Fibroblast of pulmonary artery (primary cell): ENCODE data around the gene SLC25A21.

Experiments used
- DNase-seq: peaks from one replicate; pipeline ENCODE4 v3.0.0-alpha.2; 2010; ENCODE audit warnings: low read depth
- H3K4me3 ChIP-seq: replicated peaks from 2 replicates; pipeline ENCODE4 v1.5.1; 2011; ENCODE audit warnings: low read depth, mild to moderate bottlenecking, control low read depth, low read length, moderate library complexity
- TF ChIP-seq, protein P1 (sequence below): IDR thresholded peaks from 2 replicates; pipeline ENCODE4 v1.5.1; 2011; ENCODE audit warnings: mild to moderate bottlenecking, control low read depth, low read length, inconsistent platforms; ENCODE audit errors: missing control alignments

Gene SLC25A21

GRCh38 chr14:36655963-36656686 is 516.3 kb downstream of the SLC25A21 start:
- no peak overlapping the region for H3K4me3 ChIP-seq
- no peak for DNase-seq

GRCh38 chr14:36655571-36655962 is 516.8 kb downstream of the SLC25A21 start:
- DNase-seq = no peak
- TF ChIP-seq, protein P1, sequence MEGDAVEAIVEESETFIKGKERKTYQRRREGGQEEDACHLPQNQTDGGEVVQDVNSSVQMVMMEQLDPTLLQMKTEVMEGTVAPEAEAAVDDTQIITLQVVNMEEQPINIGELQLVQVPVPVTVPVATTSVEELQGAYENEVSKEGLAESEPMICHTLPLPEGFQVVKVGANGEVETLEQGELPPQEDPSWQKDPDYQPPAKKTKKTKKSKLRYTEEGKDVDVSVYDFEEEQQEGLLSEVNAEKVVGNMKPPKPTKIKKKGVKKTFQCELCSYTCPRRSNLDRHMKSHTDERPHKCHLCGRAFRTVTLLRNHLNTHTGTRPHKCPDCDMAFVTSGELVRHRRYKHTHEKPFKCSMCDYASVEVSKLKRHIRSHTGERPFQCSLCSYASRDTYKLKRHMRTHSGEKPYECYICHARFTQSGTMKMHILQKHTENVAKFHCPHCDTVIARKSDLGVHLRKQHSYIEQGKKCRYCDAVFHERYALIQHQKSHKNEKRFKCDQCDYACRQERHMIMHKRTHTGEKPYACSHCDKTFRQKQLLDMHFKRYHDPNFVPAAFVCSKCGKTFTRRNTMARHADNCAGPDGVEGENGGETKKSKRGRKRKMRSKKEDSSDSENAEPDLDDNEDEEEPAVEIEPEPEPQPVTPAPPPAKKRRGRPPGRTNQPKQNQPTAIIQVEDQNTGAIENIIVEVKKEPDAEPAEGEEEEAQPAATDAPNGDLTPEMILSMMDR = no peak
- no peak overlapping the region for H3K4me3 ChIP-seq

More at GRCh38 chr14:36655963-36656686, 516.3 kb downstream of the SLC25A21 start:
- TF ChIP-seq, protein P1 = peak; percentile 30

DNA sequence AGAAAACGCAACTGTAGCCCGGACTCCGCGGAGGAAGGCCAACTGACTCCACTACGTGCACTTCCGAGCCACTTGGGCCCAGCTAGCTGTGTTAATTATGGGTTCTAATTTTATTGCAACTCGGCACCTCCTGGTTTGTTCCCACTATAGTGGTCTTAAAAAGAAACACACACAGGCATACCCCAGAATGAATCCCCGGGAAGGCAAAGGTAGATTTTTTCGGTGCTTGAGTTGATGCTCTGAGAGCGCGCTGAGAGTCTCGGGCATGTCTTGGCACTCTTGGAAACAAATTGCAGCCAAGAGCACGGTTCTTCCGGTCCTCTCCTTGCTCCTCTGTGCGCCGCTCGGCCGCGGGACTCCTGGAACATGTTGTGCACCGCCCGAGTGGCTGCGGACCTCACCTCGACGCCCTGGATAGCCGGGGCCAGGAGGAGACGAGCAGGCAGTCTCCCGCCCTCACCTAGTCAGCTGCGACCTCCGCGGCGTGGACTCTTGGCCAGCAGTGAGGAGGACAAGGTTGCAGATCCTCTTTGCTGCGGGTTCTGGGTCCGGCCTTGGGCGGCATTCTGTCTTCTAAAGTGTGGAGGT is 517.5 kb downstream of the SLC25A21 start:
- TF ChIP-seq, protein P1 = no peak
- no peak overlapping the region for H3K4me3 ChIP-seq
- DNase-seq = no peak

DNA sequence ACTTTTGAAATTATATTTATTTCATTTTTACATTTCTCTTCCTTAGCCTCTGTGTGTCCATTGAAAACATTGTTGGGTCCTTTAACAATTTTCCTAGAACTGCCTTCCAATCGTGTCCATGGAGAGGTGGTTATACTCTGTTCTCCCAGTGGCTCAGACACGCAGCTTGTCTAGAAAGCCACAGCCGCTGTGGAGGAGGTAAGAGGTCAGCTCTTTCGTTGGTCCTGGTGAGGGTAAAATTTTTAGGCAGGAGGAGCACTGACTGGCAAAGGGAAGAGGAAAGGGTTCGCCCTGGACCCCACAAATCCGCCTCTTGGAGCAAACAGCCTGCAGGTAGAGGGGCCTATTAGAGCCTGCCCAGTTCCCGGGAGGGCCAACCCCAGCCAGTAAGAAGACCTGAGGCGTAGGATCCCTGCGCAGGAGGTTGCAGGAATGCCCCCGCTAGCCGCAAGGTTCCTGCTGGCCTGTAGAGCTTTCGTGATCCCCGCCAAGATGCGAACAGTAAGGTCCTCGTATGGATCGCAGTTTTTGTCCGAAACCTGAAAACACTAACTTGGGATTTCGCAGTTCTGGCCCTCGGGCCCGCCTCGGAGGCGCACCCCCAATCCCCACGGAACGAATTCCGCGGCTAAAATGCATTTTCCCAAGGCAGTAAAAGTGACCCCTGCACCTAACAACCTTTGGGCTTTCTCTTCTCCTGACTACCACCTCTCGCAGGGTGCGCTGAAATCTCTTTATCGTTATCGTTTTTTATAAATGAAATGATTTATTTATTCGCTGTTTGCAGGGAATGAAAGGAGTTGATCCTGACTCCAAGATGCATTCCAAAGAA is 518.2 kb downstream of the SLC25A21 start:
- H3K4me3 ChIP-seq = no peak overlapping the region
- DNase-seq = no peak
- TF ChIP-seq, protein P1 = no peak

- no peak overlapping the region for H3K4me3 ChIP-seq
- no peak for DNase-seq
- TF ChIP-seq, protein P1 = no peak
Observed at GRCh38 chr14:36653413-36653812, 519.0 kb downstream of the SLC25A21 start.

DNA sequence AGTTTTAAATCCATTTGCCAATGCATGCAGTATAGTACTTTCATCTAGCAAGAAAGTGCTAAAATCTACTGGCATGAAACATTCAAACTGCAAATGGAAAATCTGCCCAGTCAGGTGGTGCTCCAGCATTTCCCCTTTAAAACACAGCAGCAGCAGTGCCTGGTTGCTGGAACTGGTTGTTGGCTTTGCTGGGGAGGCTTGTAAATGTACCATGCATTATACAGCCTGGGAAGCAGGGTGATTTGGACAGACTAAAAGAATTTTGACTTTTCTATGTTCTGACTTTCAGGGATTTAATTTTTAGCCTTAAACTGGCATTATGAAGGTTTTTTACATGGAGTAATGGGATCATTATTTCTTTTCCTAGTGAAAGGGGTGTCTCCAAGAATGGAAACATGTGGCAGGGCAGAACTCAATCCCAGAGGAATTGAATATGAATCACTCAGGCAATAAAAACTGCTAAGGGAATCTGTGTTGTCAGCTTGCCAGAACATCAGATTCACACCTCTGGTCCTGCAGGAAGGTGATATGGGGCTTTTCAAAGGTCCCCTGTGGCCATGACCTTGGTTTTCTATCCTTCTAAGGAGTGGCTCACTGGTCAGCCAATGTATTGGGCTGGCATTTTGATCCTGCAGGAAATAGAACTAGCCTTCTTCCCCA is 519.7 kb downstream of the SLC25A21 start:
- TF ChIP-seq, protein P1 = no peak
- no peak for DNase-seq
- no peak overlapping the region for H3K4me3 ChIP-seq
